ENCODE data around the gene CSNK1G1. TPM values are rescaled to one million over a fixed set of nuclear protein-coding genes. Genes with fewer than 3 reads are reported as not detected.

The CSNK1G1 gene
- polyA plus RNA-seq, 1 donor from 2014 or later = 18.9 TPM

DNA sequence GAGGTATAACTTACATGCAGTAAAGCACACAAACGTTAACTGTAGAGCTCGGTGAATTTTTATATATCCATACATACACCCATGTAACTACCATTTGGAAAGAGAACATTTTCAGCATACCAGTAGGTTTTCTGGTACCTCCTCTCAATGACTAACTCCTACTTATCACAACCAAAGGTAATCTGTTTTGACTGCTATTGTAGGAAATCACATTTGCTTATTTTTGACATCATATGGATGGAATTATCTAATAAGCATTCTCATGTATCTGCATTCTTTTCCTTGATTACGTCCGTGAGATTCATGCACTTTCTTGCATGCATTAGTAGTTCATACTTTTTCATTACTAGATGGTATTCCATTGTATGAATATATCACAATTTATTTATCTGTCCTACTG lies 76.8 kb downstream of the CSNK1G1 start:
- TF ChIP-seq EP300 (conservative IDR thresholded peaks at IDR 0.05; ENCODE audit: poor library complexity, severe bottlenecking) = no peak
- no peak for TF ChIP-seq RAD21 (conservative IDR thresholded peaks at IDR 0.05)
- no peak for TF ChIP-seq TAF1 (IDR thresholded peaks at IDR 0.05; ENCODE audit: low read depth)
- TF ChIP-seq, protein P1, sequence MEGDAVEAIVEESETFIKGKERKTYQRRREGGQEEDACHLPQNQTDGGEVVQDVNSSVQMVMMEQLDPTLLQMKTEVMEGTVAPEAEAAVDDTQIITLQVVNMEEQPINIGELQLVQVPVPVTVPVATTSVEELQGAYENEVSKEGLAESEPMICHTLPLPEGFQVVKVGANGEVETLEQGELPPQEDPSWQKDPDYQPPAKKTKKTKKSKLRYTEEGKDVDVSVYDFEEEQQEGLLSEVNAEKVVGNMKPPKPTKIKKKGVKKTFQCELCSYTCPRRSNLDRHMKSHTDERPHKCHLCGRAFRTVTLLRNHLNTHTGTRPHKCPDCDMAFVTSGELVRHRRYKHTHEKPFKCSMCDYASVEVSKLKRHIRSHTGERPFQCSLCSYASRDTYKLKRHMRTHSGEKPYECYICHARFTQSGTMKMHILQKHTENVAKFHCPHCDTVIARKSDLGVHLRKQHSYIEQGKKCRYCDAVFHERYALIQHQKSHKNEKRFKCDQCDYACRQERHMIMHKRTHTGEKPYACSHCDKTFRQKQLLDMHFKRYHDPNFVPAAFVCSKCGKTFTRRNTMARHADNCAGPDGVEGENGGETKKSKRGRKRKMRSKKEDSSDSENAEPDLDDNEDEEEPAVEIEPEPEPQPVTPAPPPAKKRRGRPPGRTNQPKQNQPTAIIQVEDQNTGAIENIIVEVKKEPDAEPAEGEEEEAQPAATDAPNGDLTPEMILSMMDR (IDR thresholded peaks at IDR 0.05; ENCODE audit: poor library complexity, severe bottlenecking) = no peak
- Histone ChIP-seq H2AFZ (ENCODE audit: low read depth, low read length) (no peak overlapping the region), H3K4me3 (ENCODE audit: low read length) (no peak overlapping the region), H3K27ac (ENCODE audit: low read length) (no peak overlapping the region), H3K9me2 (ENCODE audit: insufficient read depth, low read length) (no peaks in the 10 kb centered on the region), H3K27me3 (ENCODE audit: insufficient read depth, low read depth, low read length) (no peaks in the 10 kb centered on the region), H3K9ac (ENCODE audit: low read length) (no peak overlapping the region), H4K20me1 (ENCODE audit: insufficient read depth) (no peaks in the 10 kb centered on the region), H3K4me2 (ENCODE audit: low read length) (no peak overlapping the region), H3F3A (ENCODE audit: insufficient read depth, low read length, poor library complexity, severe bottlenecking) (no peaks in the 10 kb centered on the region), H3K79me2 (replicated peaks; ENCODE audit: insufficient read depth, low read length) (no peaks in the 10 kb centered on the region), H3K36me3 (ENCODE audit: insufficient read depth, low read length) (no peaks in the 10 kb centered on the region), H3K9me3 (ENCODE audit: low read length) (no peaks in the 10 kb centered on the region)

DNA sequence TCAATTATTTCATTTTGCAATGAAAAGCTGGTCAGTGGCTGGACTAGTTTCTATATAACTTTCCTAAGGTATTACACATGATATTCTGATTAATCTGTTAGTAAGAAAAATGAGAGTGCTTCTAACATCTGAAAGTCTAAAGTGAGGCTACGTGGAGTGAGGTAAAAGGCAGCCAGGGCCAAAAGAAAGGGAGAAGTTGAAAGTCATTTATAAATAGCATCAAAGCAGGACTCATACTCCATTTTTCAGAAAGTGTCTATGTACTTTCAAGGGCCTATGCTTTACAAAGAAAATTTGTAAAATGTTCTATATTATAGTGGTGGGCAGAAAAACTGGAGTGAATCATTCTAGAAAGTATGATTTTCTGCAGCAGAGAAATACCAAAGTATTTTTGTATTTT lies 80.0 kb downstream of the CSNK1G1 start:
- TF ChIP-seq, protein P2, sequence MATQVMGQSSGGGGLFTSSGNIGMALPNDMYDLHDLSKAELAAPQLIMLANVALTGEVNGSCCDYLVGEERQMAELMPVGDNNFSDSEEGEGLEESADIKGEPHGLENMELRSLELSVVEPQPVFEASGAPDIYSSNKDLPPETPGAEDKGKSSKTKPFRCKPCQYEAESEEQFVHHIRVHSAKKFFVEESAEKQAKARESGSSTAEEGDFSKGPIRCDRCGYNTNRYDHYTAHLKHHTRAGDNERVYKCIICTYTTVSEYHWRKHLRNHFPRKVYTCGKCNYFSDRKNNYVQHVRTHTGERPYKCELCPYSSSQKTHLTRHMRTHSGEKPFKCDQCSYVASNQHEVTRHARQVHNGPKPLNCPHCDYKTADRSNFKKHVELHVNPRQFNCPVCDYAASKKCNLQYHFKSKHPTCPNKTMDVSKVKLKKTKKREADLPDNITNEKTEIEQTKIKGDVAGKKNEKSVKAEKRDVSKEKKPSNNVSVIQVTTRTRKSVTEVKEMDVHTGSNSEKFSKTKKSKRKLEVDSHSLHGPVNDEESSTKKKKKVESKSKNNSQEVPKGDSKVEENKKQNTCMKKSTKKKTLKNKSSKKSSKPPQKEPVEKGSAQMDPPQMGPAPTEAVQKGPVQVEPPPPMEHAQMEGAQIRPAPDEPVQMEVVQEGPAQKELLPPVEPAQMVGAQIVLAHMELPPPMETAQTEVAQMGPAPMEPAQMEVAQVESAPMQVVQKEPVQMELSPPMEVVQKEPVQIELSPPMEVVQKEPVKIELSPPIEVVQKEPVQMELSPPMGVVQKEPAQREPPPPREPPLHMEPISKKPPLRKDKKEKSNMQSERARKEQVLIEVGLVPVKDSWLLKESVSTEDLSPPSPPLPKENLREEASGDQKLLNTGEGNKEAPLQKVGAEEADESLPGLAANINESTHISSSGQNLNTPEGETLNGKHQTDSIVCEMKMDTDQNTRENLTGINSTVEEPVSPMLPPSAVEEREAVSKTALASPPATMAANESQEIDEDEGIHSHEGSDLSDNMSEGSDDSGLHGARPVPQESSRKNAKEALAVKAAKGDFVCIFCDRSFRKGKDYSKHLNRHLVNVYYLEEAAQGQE (IDR thresholded peaks at IDR 0.05; ENCODE audit: borderline replicate concordance) = no peak
- TF ChIP-seq EP300 (conservative IDR thresholded peaks at IDR 0.05; ENCODE audit: poor library complexity, severe bottlenecking) (no peak), MXI1 (conservative IDR thresholded peaks at IDR 0.05; ENCODE audit: poor library complexity, severe bottlenecking) (no peak), SMC3 (conservative IDR thresholded peaks at IDR 0.05; ENCODE audit: poor library complexity) (no peak), RAD21 (conservative IDR thresholded peaks at IDR 0.05) (no peak), TAF1 (IDR thresholded peaks at IDR 0.05; ENCODE audit: low read depth) (no peak), EZH2 (IDR thresholded peaks at IDR 0.05; ENCODE audit: borderline replicate concordance, insufficient read depth, low read length, poor library complexity, severe bottlenecking) (no peak), POLR2AphosphoS5 (IDR thresholded peaks at IDR 0.05) (no peak)
- TF ChIP-seq, protein P1 (IDR thresholded peaks at IDR 0.05; ENCODE audit: poor library complexity, severe bottlenecking) = no peak
- Histone ChIP-seq H3K36me3 (ENCODE audit: insufficient read depth, low read length) (no peaks in the 10 kb centered on the region), H3K9ac (ENCODE audit: low read length) (no peak overlapping the region), H3K27me3 (ENCODE audit: insufficient read depth, low read depth, low read length) (no peaks in the 10 kb centered on the region), H3F3A (ENCODE audit: insufficient read depth, low read length, poor library complexity, severe bottlenecking) (no peaks in the 10 kb centered on the region), H3K27ac (ENCODE audit: low read length) (no peak overlapping the region), H2AFZ (ENCODE audit: low read depth, low read length) (no peak overlapping the region), H3K9me2 (ENCODE audit: insufficient read depth, low read length) (no peaks in the 10 kb centered on the region), H3K4me2 (ENCODE audit: low read length) (no peak overlapping the region), H3K9me3 (ENCODE audit: low read length) (no peaks in the 10 kb centered on the region), H4K20me1 (ENCODE audit: insufficient read depth) (no peaks in the 10 kb centered on the region), H3K79me2 (replicated peaks; ENCODE audit: insufficient read depth, low read length) (no peaks in the 10 kb centered on the region), H3K4me3 (ENCODE audit: low read length) (no peak overlapping the region)
